ENCODE data around the gene C3orf18. TPM values are rescaled to one million over a fixed set of nuclear protein-coding genes. Genes with fewer than 3 reads are reported as not detected.

C3orf18 gene
- total RNA-seq, 2 donors from 2014 or later: 7.8 to 19.0 TPM

DNA sequence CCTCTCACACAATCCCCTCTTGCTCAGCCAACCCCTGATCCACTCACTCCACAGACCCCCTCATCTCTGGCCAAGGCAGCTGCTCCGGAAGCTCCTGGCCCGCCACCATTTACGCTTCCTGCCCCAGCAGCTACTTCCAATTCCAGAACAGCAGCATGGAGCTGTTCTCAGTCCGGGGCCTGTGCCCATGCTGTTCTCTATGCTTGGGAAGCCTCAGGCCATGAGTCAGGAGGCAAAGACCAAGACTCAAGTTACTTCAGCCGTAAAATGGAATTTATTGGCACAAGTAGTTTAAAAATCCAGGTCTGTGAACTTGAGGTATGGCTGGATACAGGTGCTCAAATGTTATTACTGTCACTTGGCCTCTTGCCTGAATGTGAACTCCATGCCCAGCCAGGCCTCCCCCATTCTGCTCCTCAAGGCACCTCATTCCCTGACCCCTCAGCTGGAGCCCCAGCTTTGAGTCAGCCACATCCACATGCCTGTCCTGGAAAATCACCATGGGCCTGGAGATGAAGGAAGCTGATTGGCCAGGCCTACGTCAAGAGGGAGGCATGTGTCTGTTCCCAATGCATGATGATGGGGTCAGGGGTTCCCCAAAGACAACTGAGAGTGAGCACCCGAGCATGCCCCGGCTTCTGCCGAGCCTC, 32.7 kb downstream of the C3orf18 start:
- DNase-seq (ENCODE audit: low spot score) (no peak), ATAC-seq (ENCODE audit: insufficient number of reproducible peaks, low FRiP score, low read depth) (no peak)
- H3K4me3 ChIP-seq: no peak overlapping the region
- no peak overlapping the region for H3K27ac ChIP-seq
- TF ChIP-seq, protein P1, sequence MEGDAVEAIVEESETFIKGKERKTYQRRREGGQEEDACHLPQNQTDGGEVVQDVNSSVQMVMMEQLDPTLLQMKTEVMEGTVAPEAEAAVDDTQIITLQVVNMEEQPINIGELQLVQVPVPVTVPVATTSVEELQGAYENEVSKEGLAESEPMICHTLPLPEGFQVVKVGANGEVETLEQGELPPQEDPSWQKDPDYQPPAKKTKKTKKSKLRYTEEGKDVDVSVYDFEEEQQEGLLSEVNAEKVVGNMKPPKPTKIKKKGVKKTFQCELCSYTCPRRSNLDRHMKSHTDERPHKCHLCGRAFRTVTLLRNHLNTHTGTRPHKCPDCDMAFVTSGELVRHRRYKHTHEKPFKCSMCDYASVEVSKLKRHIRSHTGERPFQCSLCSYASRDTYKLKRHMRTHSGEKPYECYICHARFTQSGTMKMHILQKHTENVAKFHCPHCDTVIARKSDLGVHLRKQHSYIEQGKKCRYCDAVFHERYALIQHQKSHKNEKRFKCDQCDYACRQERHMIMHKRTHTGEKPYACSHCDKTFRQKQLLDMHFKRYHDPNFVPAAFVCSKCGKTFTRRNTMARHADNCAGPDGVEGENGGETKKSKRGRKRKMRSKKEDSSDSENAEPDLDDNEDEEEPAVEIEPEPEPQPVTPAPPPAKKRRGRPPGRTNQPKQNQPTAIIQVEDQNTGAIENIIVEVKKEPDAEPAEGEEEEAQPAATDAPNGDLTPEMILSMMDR (IDR thresholded peaks at IDR 0.05): no peak
- H3K9me3 ChIP-seq: no peaks in the 10 kb centered on the region
- no peaks in the 10 kb centered on the region for H3K36me3 ChIP-seq
- H3K4me1 ChIP-seq (ENCODE audit: control insufficient read depth in 1 of 2, low read depth in 2 of 2): peaks cover 0 to 6% of the 10 kb centered on the region in 2 donors
- no peaks in the 10 kb centered on the region for H3K27me3 ChIP-seq (replicated peaks; ENCODE audit: insufficient read depth)

DNA sequence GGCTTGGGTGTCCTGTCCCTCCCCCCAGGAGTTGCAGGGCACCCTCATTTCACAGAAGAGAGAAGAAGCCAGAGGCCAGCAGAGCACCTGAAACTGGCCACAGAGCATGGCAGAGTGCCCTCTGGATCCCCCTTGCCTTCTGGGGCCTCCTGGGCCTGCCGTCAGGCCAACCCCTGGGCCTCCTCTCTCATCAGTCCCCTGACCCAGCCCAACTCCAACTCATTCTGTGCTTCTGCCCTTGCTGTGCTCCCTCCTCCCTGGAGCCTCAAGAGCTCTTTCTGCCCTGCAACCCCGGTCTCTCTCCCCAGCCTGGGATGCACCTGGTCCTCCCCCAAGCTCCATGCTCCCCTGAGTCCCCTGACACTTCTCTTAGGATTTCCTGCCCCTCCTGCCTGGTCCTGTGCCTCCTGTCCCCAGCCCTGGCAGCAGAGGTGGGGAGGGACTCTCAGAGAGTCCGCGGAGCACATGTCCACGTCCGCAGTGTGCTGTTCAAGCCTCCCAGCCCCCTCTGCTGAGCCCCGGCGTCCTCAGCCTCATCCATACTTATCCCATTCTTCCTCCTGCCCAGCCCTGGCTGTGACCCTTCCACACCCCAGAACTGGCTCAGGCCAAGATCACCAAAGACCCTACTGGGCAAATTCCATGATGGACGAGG, 33.6 kb downstream of the C3orf18 start:
- Histone ChIP-seq H3K4me1 (ENCODE audit: control insufficient read depth in 1 of 2, low read depth in 2 of 2) (peaks cover 0 to 6% of the 10 kb centered on the region in 2 donors), H3K27ac (no peak overlapping the region), H3K36me3 (no peaks in the 10 kb centered on the region), H3K4me3 (no peak overlapping the region), H3K9me3 (no peaks in the 10 kb centered on the region), H3K27me3 (replicated peaks; ENCODE audit: insufficient read depth) (no peaks in the 10 kb centered on the region)
- TF ChIP-seq, protein P1 (IDR thresholded peaks at IDR 0.05): no peak
- ATAC-seq (ENCODE audit: insufficient number of reproducible peaks, low FRiP score, low read depth) (no peak), DNase-seq (ENCODE audit: low spot score) (no peak)

GRCh38 chr3:50533316-50533715, 34.2 kb downstream of the C3orf18 start:
- H3K4me3 ChIP-seq: no peak overlapping the region
- TF ChIP-seq, protein P1 (IDR thresholded peaks at IDR 0.05): no peak
- peaks cover 0 to 6% of the 10 kb centered on the region in 2 donors for H3K4me1 ChIP-seq (ENCODE audit: control insufficient read depth in 1 of 2, low read depth in 2 of 2)
- ATAC-seq (ENCODE audit: insufficient number of reproducible peaks, low FRiP score, low read depth) (no peak), DNase-seq (ENCODE audit: low spot score) (no peak)
- H3K27me3 ChIP-seq (replicated peaks; ENCODE audit: insufficient read depth): no peaks in the 10 kb centered on the region
- no peaks in the 10 kb centered on the region for H3K36me3 ChIP-seq
- H3K9me3 ChIP-seq: no peaks in the 10 kb centered on the region
- no peak overlapping the region for H3K27ac ChIP-seq

GRCh38 chr3:50532062-50532705, 35.4 kb downstream of the C3orf18 start:
- Histone ChIP-seq H3K4me1 (ENCODE audit: control insufficient read depth in 1 of 2, low read depth in 2 of 2) (peaks cover 0 to 6% of the 10 kb centered on the region in 2 donors), H3K36me3 (no peaks in the 10 kb centered on the region), H3K4me3 (no peak overlapping the region), H3K27ac (no peak overlapping the region), H3K9me3 (no peaks in the 10 kb centered on the region), H3K27me3 (replicated peaks; ENCODE audit: insufficient read depth) (no peaks in the 10 kb centered on the region)
- TF ChIP-seq, protein P1 (IDR thresholded peaks at IDR 0.05): peak; percentile 9
- no peak for ATAC-seq (ENCODE audit: insufficient number of reproducible peaks, low FRiP score, low read depth)
- no peak for DNase-seq (ENCODE audit: low spot score)

DNA sequence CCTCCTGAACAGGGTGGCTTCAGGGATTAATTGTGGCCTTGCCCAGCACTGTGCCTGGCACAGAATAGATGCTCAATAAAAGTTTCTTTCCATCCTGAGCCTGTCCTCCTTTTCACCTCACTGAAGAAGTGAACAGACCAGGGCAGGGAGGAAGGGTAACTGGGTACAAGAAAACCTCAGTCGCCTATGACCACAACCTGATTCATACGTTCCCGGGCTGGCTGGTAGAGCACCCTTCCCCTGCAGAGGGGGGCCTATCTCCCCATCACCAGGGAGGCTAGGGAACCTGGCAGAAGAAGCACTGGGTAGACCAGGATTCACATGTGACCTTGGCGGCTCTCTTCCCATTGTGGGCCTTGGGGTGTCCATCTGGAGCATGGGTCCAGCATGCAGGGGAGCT, 36.3 kb downstream of the C3orf18 start:
- Histone ChIP-seq H3K4me3 (no peak overlapping the region), H3K27ac (no peak overlapping the region), H3K9me3 (no peaks in the 10 kb centered on the region), H3K36me3 (no peaks in the 10 kb centered on the region), H3K27me3 (replicated peaks; ENCODE audit: insufficient read depth) (no peaks in the 10 kb centered on the region), H3K4me1 (ENCODE audit: control insufficient read depth in 1 of 2, low read depth in 2 of 2) (peaks cover 0 to 6% of the 10 kb centered on the region in 2 donors)
- DNase-seq (ENCODE audit: low spot score): no peak
- TF ChIP-seq, protein P1 (IDR thresholded peaks at IDR 0.05): no peak
- ATAC-seq (ENCODE audit: insufficient number of reproducible peaks, low FRiP score, low read depth): no peak

All from thoracic aorta (tissue), 2 donors.